ENCODE data around the gene BCAR3. TPM values are rescaled to one million over a fixed set of nuclear protein-coding genes. Genes with fewer than 3 reads are reported as not detected.
A peak's percentile ranks its signal among the peaks of the same experiment; 100 is the strongest.
"Not testable (repeated sequence)": the region's sequence is repeated elsewhere in the genome, so short reads cannot be mapped to it uniquely, and the experiment has no call there.

BCAR3 gene
- total RNA-seq, 1 donor from 2014 or later: 25.2 TPM

GRCh38 chr1:93689521-93690223 is 8.0 kb upstream of the BCAR3 start:
- DNase-seq (ENCODE audit: low read depth in 2 of 2): no peak

- DNase-seq (ENCODE audit: low read depth in 2 of 2): no peak
These were observed 5.9 kb upstream of the BCAR3 start for GRCh38 chr1:93687542-93687941.

GRCh38 chr1:93686504-93687250 is 5.0 kb upstream of the BCAR3 start:
- DNase-seq (ENCODE audit: low read depth in 2 of 2): no peak

- no peak for DNase-seq (ENCODE audit: low read depth in 2 of 2)
These were observed 4.3 kb upstream of the BCAR3 start for GRCh38 chr1:93685918-93686317.

- no peak for DNase-seq (ENCODE audit: low read depth in 2 of 2)
These were observed 1.6 kb upstream of the BCAR3 start for GRCh38 chr1:93683234-93683633.

GRCh38 chr1:93681989-93682412 is 364 bp upstream of the BCAR3 start:
- no peak for DNase-seq (ENCODE audit: low read depth in 2 of 2)

GRCh38 chr1:93680420-93681100 is 1.1 kb downstream of the BCAR3 start:
- DNase-seq (ENCODE audit: low read depth in 2 of 2): peak in 1 of 2 donors; percentile 92

GRCh38 chr1:93680076-93680419 is 1.6 kb downstream of the BCAR3 start:
- peak in 1 of 2 donors; percentile 54 for DNase-seq (ENCODE audit: low read depth in 2 of 2)

- DNase-seq (ENCODE audit: low read depth in 2 of 2): no peak
These were observed 2.1 kb downstream of the BCAR3 start for GRCh38 chr1:93679546-93679945.

- no peak for DNase-seq (ENCODE audit: low read depth in 2 of 2)
These were observed 2.6 kb downstream of the BCAR3 start for GRCh38 chr1:93678946-93679480.

- peak in 1 of 2 donors; percentile 39 for DNase-seq (ENCODE audit: low read depth in 2 of 2)
These were observed 3.1 kb downstream of the BCAR3 start for GRCh38 chr1:93678491-93678890.

GRCh38 chr1:93677729-93678128 is 3.9 kb downstream of the BCAR3 start:
- DNase-seq (ENCODE audit: low read depth in 2 of 2): no peak

- DNase-seq (ENCODE audit: low read depth in 2 of 2): peak; percentile 55 to 59
These were observed 5.2 kb downstream of the BCAR3 start for GRCh38 chr1:93676427-93676826.

GRCh38 chr1:93675931-93676330 is 5.7 kb downstream of the BCAR3 start:
- DNase-seq (ENCODE audit: low read depth in 2 of 2): no peak

- DNase-seq (ENCODE audit: low read depth in 2 of 2): no peak
These were observed 6.4 kb downstream of the BCAR3 start for GRCh38 chr1:93675271-93675670.

- DNase-seq (ENCODE audit: low read depth in 2 of 2): not testable (repeated sequence)
These were observed 7.6 kb downstream of the BCAR3 start for GRCh38 chr1:93674071-93674470.

- no peak for DNase-seq (ENCODE audit: low read depth in 2 of 2)
These were observed 8.3 kb downstream of the BCAR3 start for GRCh38 chr1:93673163-93673829.

- no peak for DNase-seq (ENCODE audit: low read depth in 2 of 2)
These were observed 9.0 kb downstream of the BCAR3 start for GRCh38 chr1:93672477-93673162.

- peak in 1 of 2 donors; percentile 96 for DNase-seq (ENCODE audit: low read depth in 2 of 2)
These were observed 9.6 kb downstream of the BCAR3 start for GRCh38 chr1:93672069-93672468.

GRCh38 chr1:93671099-93671621 is 10.5 kb downstream of the BCAR3 start:
- no peak for DNase-seq (ENCODE audit: low read depth in 2 of 2)

- peak in 1 of 2 donors; percentile 86 for DNase-seq (ENCODE audit: low read depth in 2 of 2)
These were observed 11.5 kb downstream of the BCAR3 start for GRCh38 chr1:93670141-93670540.
